WTC11 (cell line): ENCODE data around the gene MAP3K10.

Experiments
- CBFB ChIP-seq: sonication (generic); formaldehyde crosslinking; IDR thresholded peaks from 2 replicates; pipeline ENCODE4 v1.8.1; 2022; ENCODE audit warnings: mild to moderate bottlenecking, low read depth, missing genetic modification reagents
- ETV6 ChIP-seq: sonication (generic); formaldehyde crosslinking; IDR thresholded peaks from 2 replicates; pipeline ENCODE4 v1.8.1; 2022; ENCODE audit warnings: mild to moderate bottlenecking, missing genetic modification reagents
- GABPB1 ChIP-seq: sonication (generic); formaldehyde crosslinking; IDR thresholded peaks from 2 replicates; pipeline ENCODE4 v1.8.1; 2023; ENCODE audit warnings: mild to moderate bottlenecking, missing genetic modification reagents
- JUN ChIP-seq: sonication (generic); formaldehyde crosslinking; IDR thresholded peaks from 2 replicates; pipeline ENCODE4 v1.8.0; 2023; ENCODE audit warnings: mild to moderate bottlenecking, missing genetic modification reagents
- NFYB ChIP-seq: sonication (generic); formaldehyde crosslinking; conservative IDR thresholded peaks from 2 replicates; pipeline ENCODE4 v1.8.0; 2022; ENCODE audit warnings: low read depth, missing genetic modification reagents
- TCF7 ChIP-seq: sonication (generic); formaldehyde crosslinking; IDR thresholded peaks from 2 replicates; pipeline ENCODE4 v1.8.0; 2022; ENCODE audit warnings: mild to moderate bottlenecking, low read depth, missing genetic modification reagents, moderate library complexity
- TP53 ChIP-seq: sonication (generic); formaldehyde crosslinking; IDR thresholded peaks from 2 replicates; pipeline ENCODE4 v1.8.1; 2023; ENCODE audit warnings: mild to moderate bottlenecking, missing genetic modification reagents
- ZNF138 ChIP-seq: sonication (generic); formaldehyde crosslinking; conservative IDR thresholded peaks from 2 replicates; pipeline ENCODE4 v1.8.1; 2022; ENCODE audit warnings: mild to moderate bottlenecking, moderate library complexity, missing genetic modification reagents
- ZNF416 ChIP-seq: fragments of 250-450 bp; sonication (Bioruptor Pico); IDR thresholded peaks from 2 replicates; pipeline ENCODE4 v1.9.0; 2021; ENCODE audit warnings: mild to moderate bottlenecking, inconsistent platforms
- TF ChIP-seq, protein P1 (sequence below): fragments of 250-450 bp; sonication (Bioruptor Pico); IDR thresholded peaks from 2 replicates; pipeline ENCODE4 v1.9.0; 2021; ENCODE audit warnings: moderate library complexity, mild to moderate bottlenecking, inconsistent platforms, borderline replicate concordance
- TF ChIP-seq, protein P2 (sequence below): fragments of 200-600 bp; IDR thresholded peaks from 2 replicates; pipeline ENCODE4 v1.8.0; 2022; ENCODE audit warnings: antibody characterized with exemption
- TF ChIP-seq, protein P3 (sequence below): sonication (generic); formaldehyde crosslinking; IDR thresholded peaks from 2 replicates; pipeline ENCODE4 v1.8.0; 2023; ENCODE audit warnings: mild to moderate bottlenecking, missing genetic modification reagents
- TF ChIP-seq, protein P4 (sequence below): sonication (generic); formaldehyde crosslinking; IDR thresholded peaks from 2 replicates; pipeline ENCODE4 v1.8.1; 2022; ENCODE audit warnings: low read depth, mild to moderate bottlenecking, moderate library complexity, missing genetic modification reagents, borderline replicate concordance

DNA sequence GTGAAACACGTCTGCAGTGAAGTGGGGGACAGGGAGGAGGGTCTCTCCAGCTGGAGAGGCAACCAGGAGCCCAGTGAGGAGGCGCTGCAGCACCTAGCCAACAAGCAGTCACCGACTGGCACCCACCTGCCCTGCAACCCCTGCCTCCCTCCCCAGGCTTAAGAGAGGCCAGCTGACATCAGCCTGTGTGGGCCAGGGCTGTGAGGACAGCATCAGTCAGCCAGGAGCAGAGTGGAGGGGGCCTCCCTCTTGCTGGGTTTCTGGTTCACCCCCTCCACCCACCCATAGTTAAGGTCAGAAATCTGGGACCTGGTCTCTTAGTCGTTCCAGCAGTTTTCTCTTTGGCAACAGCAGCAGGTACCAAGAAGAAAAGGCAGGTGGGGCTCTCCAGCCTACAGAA is 60.8 kb downstream of the MAP3K10 start:
- TF ChIP-seq, protein P1, sequence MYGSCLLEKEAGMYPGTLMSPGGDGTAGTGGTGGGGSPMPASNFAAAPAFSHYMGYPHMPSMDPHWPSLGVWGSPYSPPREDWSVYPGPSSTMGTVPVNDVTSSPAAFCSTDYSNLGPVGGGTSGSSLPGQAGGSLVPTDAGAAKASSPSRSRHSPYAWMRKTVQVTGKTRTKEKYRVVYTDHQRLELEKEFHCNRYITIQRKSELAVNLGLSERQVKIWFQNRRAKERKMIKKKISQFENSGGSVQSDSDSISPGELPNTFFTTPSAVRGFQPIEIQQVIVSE (CRISPR knock-in tag) = no peak
- TF ChIP-seq, protein P2, sequence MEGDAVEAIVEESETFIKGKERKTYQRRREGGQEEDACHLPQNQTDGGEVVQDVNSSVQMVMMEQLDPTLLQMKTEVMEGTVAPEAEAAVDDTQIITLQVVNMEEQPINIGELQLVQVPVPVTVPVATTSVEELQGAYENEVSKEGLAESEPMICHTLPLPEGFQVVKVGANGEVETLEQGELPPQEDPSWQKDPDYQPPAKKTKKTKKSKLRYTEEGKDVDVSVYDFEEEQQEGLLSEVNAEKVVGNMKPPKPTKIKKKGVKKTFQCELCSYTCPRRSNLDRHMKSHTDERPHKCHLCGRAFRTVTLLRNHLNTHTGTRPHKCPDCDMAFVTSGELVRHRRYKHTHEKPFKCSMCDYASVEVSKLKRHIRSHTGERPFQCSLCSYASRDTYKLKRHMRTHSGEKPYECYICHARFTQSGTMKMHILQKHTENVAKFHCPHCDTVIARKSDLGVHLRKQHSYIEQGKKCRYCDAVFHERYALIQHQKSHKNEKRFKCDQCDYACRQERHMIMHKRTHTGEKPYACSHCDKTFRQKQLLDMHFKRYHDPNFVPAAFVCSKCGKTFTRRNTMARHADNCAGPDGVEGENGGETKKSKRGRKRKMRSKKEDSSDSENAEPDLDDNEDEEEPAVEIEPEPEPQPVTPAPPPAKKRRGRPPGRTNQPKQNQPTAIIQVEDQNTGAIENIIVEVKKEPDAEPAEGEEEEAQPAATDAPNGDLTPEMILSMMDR = no peak
- TF ChIP-seq ETV6 (CRISPR knock-in tag) (no peak), ZNF416 (CRISPR knock-in tag) (no peak), ZNF138 (CRISPR knock-in tag) (no peak), NFYB (CRISPR knock-in tag) (no peak), TP53 (CRISPR knock-in tag) (no peak), CBFB (no peak), TCF7 (CRISPR knock-in tag) (no peak), GABPB1 (CRISPR knock-in tag) (no peak), JUN (CRISPR knock-in tag) (no peak)
- TF ChIP-seq, protein P3, sequence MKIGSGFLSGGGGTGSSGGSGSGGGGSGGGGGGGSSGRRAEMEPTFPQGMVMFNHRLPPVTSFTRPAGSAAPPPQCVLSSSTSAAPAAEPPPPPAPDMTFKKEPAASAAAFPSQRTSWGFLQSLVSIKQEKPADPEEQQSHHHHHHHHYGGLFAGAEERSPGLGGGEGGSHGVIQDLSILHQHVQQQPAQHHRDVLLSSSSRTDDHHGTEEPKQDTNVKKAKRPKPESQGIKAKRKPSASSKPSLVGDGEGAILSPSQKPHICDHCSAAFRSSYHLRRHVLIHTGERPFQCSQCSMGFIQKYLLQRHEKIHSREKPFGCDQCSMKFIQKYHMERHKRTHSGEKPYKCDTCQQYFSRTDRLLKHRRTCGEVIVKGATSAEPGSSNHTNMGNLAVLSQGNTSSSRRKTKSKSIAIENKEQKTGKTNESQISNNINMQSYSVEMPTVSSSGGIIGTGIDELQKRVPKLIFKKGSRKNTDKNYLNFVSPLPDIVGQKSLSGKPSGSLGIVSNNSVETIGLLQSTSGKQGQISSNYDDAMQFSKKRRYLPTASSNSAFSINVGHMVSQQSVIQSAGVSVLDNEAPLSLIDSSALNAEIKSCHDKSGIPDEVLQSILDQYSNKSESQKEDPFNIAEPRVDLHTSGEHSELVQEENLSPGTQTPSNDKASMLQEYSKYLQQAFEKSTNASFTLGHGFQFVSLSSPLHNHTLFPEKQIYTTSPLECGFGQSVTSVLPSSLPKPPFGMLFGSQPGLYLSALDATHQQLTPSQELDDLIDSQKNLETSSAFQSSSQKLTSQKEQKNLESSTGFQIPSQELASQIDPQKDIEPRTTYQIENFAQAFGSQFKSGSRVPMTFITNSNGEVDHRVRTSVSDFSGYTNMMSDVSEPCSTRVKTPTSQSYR (CRISPR knock-in tag) = no peak
- TF ChIP-seq, protein P4, sequence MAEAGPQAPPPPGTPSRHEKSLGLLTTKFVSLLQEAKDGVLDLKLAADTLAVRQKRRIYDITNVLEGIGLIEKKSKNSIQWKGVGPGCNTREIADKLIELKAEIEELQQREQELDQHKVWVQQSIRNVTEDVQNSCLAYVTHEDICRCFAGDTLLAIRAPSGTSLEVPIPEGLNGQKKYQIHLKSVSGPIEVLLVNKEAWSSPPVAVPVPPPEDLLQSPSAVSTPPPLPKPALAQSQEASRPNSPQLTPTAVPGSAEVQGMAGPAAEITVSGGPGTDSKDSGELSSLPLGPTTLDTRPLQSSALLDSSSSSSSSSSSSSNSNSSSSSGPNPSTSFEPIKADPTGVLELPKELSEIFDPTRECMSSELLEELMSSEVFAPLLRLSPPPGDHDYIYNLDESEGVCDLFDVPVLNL (CRISPR knock-in tag) = no peak
